Cortex of kidney (tissue), 1 donor: ENCODE data around the gene SLC2A4.
"Not testable (repeated sequence)": the region's sequence is repeated elsewhere in the genome, so short reads cannot be mapped to it uniquely, and the experiment has no call there.

ENCODE experiments used
- DNase-seq: peaks from one replicate; lab custom pipeline; 2025; lab: John Stamatoyannopoulos, UW

SLC2A4 gene

GRCh38 chr17:7324438-7324779 lies 42.9 kb downstream of the SLC2A4 start:
- DNase-seq: no peak

- no peak for DNase-seq
These were observed 43.6 kb downstream of the SLC2A4 start for GRCh38 chr17:7325031-7325528.

- no peak for DNase-seq
These were observed 44.7 kb downstream of the SLC2A4 start for GRCh38 chr17:7326186-7326585.

- no peak for DNase-seq
These were observed 45.5 kb downstream of the SLC2A4 start for GRCh38 chr17:7327056-7327455.

- no peak for DNase-seq
These were observed 46.0 kb downstream of the SLC2A4 start for GRCh38 chr17:7327501-7327900.

GRCh38 chr17:7328009-7328408 lies 46.5 kb downstream of the SLC2A4 start:
- no peak for DNase-seq

GRCh38 chr17:7328840-7329373 lies 47.4 kb downstream of the SLC2A4 start, which contains the start of gene NEURL4:
Gene NEURL4 (minus strand): TSS chr17:7329335. CDS start chr17:7329312, 23 bp downstream.
- no peak for DNase-seq

- peak; percentile 62 for DNase-seq
These were observed 48.0 kb downstream of the SLC2A4 start for GRCh38 chr17:7329374-7329996.

GRCh38 chr17:7329997-7330637 lies 48.6 kb downstream of the SLC2A4 start:
- no peak for DNase-seq

GRCh38 chr17:7330638-7331015 lies 49.1 kb downstream of the SLC2A4 start:
- no peak for DNase-seq

GRCh38 chr17:7332111-7332510 lies 50.6 kb downstream of the SLC2A4 start:
- DNase-seq: no peak

GRCh38 chr17:7332600-7333069 lies 51.1 kb downstream of the SLC2A4 start:
- DNase-seq: not testable (repeated sequence)

- no peak for DNase-seq
These were observed 53.5 kb downstream of the SLC2A4 start for GRCh38 chr17:7334938-7335538.

GRCh38 chr17:7335765-7336164 lies 54.2 kb downstream of the SLC2A4 start:
- DNase-seq: not testable (repeated sequence)

- DNase-seq: no peak
These were observed 55.0 kb downstream of the SLC2A4 start, which contains the start of gene ACAP1 for GRCh38 chr17:7336240-7337175. Gene ACAP1 (plus strand): TSS chr17:7336529. CDS start chr17:7336735, 206 bp downstream.

GRCh38 chr17:7337600-7337999 lies 56.1 kb downstream of the SLC2A4 start:
- DNase-seq: not testable (repeated sequence)
